ENCODE results near the gene COG5.

Gene COG5

DNA sequence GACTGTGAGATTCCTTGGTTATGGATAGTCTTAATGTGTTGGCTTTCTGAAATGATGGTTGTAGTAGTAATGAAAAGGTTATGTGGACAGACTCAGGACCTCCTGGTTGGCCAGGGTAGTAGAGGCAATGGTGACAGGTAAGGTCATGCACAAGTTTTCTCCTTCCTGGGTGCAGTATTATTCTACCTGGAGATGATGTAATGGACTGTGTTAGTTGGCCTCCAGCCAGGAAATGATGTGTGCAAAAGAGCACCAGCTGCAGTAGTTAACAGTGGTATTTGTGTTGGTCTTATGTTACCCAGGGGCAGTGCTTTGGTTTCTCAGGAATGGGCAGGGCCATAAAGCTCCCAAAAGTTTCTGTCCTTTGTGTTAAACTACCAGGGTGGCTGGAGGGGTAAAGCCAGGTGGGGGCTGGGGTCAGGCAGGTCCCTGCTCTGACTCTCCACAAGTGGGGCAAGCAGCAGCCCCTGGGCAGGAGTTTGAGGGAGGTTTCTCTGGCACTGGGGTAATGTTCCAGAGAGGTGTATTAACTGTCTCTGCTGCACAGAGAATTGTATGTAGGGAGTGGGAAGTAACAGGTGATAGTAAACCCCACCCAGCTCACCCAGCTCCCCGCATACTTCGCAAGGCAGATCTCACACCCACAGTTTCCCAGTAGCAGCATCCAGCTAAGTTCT, 57.6 kb downstream of the COG5 start:
- no peak overlapping the region for H3K18ac ChIP-seq (ENCODE audit: low read depth in 1 of 2, low read length in 2 of 2)
- no peaks in the 10 kb centered on the region for H3K27me3 ChIP-seq (ENCODE audit: control insufficient read depth in 1 of 2, insufficient read depth in 1 of 2, low read length in 2 of 2)
- H3K27ac ChIP-seq (ENCODE audit: low read length, poor library complexity, severe bottlenecking), result no peak overlapping the region
- no peak overlapping the region for H2BK120ac ChIP-seq (ENCODE audit: low read depth, low read length)
- H4K8ac ChIP-seq (ENCODE audit: low read length), result no peak overlapping the region
- H2AFZ ChIP-seq (ENCODE audit: low read depth, low read length), result no peak overlapping the region
- no peak overlapping the region for H3K9ac ChIP-seq (ENCODE audit: low read length)
- H3K36me3 ChIP-seq (ENCODE audit: control insufficient read depth in 1 of 2, insufficient read depth in 2 of 2, low read depth in 1 of 2, low read length in 2 of 2), result peaks cover 4 to 5% of the 10 kb centered on the region in 2 experiments
- no peak overlapping the region for H2BK15ac ChIP-seq (ENCODE audit: low read depth, poor library complexity, severe bottlenecking)
- no peak overlapping the region for H3K4ac ChIP-seq (ENCODE audit: low read depth in 1 of 2, low read length in 2 of 2)
- no peak for DNase-seq
- no peak overlapping the region for H3K4me2 ChIP-seq (ENCODE audit: low read length, poor library complexity, severe bottlenecking)
- H2BK5ac ChIP-seq (ENCODE audit: low read depth, low read length, poor library complexity, severe bottlenecking), result no peak overlapping the region
- H2BK12ac ChIP-seq (ENCODE audit: low read length in 2 of 2), result no peak overlapping the region
- 97% methylated on average over 2 of the region's 2 CpGs for WGBS
- H3K4me3 ChIP-seq (ENCODE audit: insufficient read depth in 1 of 2, low read depth in 1 of 2, low read length in 2 of 2), result no peak overlapping the region
- peaks cover 12% of the 10 kb centered on the region for H3K79me1 ChIP-seq (replicated peaks; ENCODE audit: low read length, poor library complexity, severe bottlenecking)
- H3K23ac ChIP-seq (ENCODE audit: low read length in 2 of 2), result no peak overlapping the region
- H3K14ac ChIP-seq (ENCODE audit: low read length in 2 of 2), result no peak overlapping the region
- H2AK5ac ChIP-seq (ENCODE audit: low read length, severe bottlenecking), result peak overlapping the region; percentile 34
- peaks cover 5% of the 10 kb centered on the region for H3K4me1 ChIP-seq (ENCODE audit: control insufficient read depth, insufficient read depth, low read depth, low read length)
- no peak overlapping the region for H4K91ac ChIP-seq (ENCODE audit: low read length)
- H3K9me3 ChIP-seq (ENCODE audit: control insufficient read depth, low read length), result no peaks in the 10 kb centered on the region

DNA sequence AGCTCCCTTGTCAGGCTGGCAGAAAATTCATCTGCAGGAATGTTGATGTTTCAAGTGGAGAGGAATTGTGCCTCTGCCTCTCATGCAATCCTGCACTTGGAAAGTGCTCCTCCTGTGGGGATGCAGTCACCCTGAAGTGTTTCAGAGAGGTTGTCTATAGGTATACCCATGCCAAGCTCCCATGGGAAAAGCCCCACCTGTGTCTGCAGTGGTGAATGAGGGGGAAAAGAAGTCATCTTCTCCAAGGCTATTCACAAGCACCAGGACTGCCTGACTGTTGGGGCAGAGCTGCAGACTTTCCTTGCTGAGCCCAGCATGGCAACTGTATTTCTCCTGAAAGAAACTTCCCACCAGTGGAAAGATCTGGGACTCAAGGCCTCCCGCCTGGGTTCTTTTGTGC, 58.4 kb downstream of the COG5 start:
- Histone ChIP-seq H3K4me3 (ENCODE audit: insufficient read depth in 1 of 2, low read depth in 1 of 2, low read length in 2 of 2) (no peak overlapping the region), H4K8ac (ENCODE audit: low read length) (no peak overlapping the region), H3K36me3 (ENCODE audit: control insufficient read depth in 1 of 2, insufficient read depth in 2 of 2, low read depth in 1 of 2, low read length in 2 of 2) (peaks cover 4 to 5% of the 10 kb centered on the region in 2 experiments), H3K18ac (ENCODE audit: low read depth in 1 of 2, low read length in 2 of 2) (no peak overlapping the region), H3K27me3 (ENCODE audit: control insufficient read depth in 1 of 2, insufficient read depth in 1 of 2, low read length in 2 of 2) (no peaks in the 10 kb centered on the region), H3K9ac (ENCODE audit: low read length) (no peak overlapping the region), H3K4me1 (ENCODE audit: control insufficient read depth, insufficient read depth, low read depth, low read length) (peaks cover 5% of the 10 kb centered on the region), H3K27ac (ENCODE audit: low read length, poor library complexity, severe bottlenecking) (no peak overlapping the region), H3K9me3 (ENCODE audit: control insufficient read depth, low read length) (no peaks in the 10 kb centered on the region), H2AFZ (ENCODE audit: low read depth, low read length) (no peak overlapping the region), H4K91ac (ENCODE audit: low read length) (no peak overlapping the region), H2AK5ac (ENCODE audit: low read length, severe bottlenecking) (no peak overlapping the region), H3K14ac (ENCODE audit: low read length in 2 of 2) (no peak overlapping the region), H3K4ac (ENCODE audit: low read depth in 1 of 2, low read length in 2 of 2) (no peak overlapping the region), H2BK12ac (ENCODE audit: low read length in 2 of 2) (no peak overlapping the region), H2BK15ac (ENCODE audit: low read depth, poor library complexity, severe bottlenecking) (no peak overlapping the region), H2BK5ac (ENCODE audit: low read depth, low read length, poor library complexity, severe bottlenecking) (no peak overlapping the region), H3K79me1 (replicated peaks; ENCODE audit: low read length, poor library complexity, severe bottlenecking) (peaks cover 12% of the 10 kb centered on the region), H2BK120ac (ENCODE audit: low read depth, low read length) (no peak overlapping the region), H3K4me2 (ENCODE audit: low read length, poor library complexity, severe bottlenecking) (no peak overlapping the region), H3K23ac (ENCODE audit: low read length in 2 of 2) (no peak overlapping the region)
- 94% methylated on average over 1 of the region's 1 CpG for WGBS
- DNase-seq, result no peak

DNA sequence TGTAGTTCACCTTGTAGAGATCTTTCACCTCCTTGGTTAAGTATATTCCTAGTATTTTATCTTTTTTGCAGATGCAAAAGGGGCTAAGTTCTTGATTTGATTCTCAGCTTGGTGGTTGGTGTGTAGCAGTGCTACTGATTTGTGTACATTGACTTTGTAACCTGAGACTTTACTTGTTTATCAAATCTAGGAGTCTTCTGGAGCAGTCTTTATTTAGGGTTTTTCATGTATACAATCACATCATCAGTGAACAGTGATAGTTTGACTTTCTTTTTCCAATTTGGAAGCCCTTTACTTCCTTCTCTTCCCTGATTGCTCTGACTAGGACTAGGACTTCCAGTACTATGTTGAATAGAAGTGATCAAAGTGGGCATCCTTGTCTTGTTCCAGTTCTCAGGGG, 60.0 kb downstream of the COG5 start:
- H3K4me1 ChIP-seq (ENCODE audit: control insufficient read depth, insufficient read depth, low read depth, low read length), result peaks cover 5% of the 10 kb centered on the region
- no peak overlapping the region for H2BK120ac ChIP-seq (ENCODE audit: low read depth, low read length)
- peaks cover 14% of the 10 kb centered on the region for H3K79me1 ChIP-seq (replicated peaks; ENCODE audit: low read length, poor library complexity, severe bottlenecking)
- H2AK5ac ChIP-seq (ENCODE audit: low read length, severe bottlenecking), result no peak overlapping the region
- H4K91ac ChIP-seq (ENCODE audit: low read length), result no peak overlapping the region
- no peak overlapping the region for H4K8ac ChIP-seq (ENCODE audit: low read length)
- H2BK12ac ChIP-seq (ENCODE audit: low read length in 2 of 2), result no peak overlapping the region
- H3K27me3 ChIP-seq (ENCODE audit: control insufficient read depth in 1 of 2, insufficient read depth in 1 of 2, low read length in 2 of 2), result no peaks in the 10 kb centered on the region
- H3K36me3 ChIP-seq (ENCODE audit: control insufficient read depth in 1 of 2, insufficient read depth in 2 of 2, low read depth in 1 of 2, low read length in 2 of 2), result peaks cover 4 to 5% of the 10 kb centered on the region in 2 experiments
- no peak overlapping the region for H2AFZ ChIP-seq (ENCODE audit: low read depth, low read length)
- H3K4ac ChIP-seq (ENCODE audit: low read depth in 1 of 2, low read length in 2 of 2), result no peak overlapping the region
- no peak overlapping the region for H3K9ac ChIP-seq (ENCODE audit: low read length)
- H3K23ac ChIP-seq (ENCODE audit: low read length in 2 of 2), result no peak overlapping the region
- H3K9me3 ChIP-seq (ENCODE audit: control insufficient read depth, low read length), result no peaks in the 10 kb centered on the region
- peak; percentile 36 for DNase-seq
- no peak overlapping the region for H2BK5ac ChIP-seq (ENCODE audit: low read depth, low read length, poor library complexity, severe bottlenecking)
- no peak overlapping the region for H3K18ac ChIP-seq (ENCODE audit: low read depth in 1 of 2, low read length in 2 of 2)
- H3K4me2 ChIP-seq (ENCODE audit: low read length, poor library complexity, severe bottlenecking), result no peak overlapping the region
- no peak overlapping the region for H2BK15ac ChIP-seq (ENCODE audit: low read depth, poor library complexity, severe bottlenecking)
- H3K14ac ChIP-seq (ENCODE audit: low read length in 2 of 2), result no peak overlapping the region
- no peak overlapping the region for H3K4me3 ChIP-seq (ENCODE audit: insufficient read depth in 1 of 2, low read depth in 1 of 2, low read length in 2 of 2)
- no peak overlapping the region for H3K27ac ChIP-seq (ENCODE audit: low read length, poor library complexity, severe bottlenecking)

DNA sequence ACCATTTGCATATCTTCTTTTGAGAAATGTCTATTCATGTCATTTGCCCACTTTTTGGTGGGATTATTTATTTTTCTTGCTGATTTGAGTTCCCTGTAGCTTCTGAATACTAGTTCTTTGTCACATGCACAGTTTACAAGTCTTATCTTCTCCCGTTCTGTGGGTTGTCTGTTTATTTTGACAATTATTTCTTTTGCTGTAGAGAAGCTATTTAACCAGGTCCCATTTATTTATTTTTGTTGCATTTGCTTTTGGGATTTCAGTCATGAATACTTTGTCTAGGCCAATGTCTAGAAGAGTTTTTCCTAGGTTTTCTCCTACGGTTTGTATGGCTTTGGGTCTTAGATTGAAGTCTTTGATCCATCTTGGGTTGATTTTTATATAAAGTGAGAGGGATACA, 60.9 kb downstream of the COG5 start:
- H3K9me3 ChIP-seq (ENCODE audit: control insufficient read depth, low read length), result no peaks in the 10 kb centered on the region
- H4K91ac ChIP-seq (ENCODE audit: low read length), result no peak overlapping the region
- no peak overlapping the region for H2BK5ac ChIP-seq (ENCODE audit: low read depth, low read length, poor library complexity, severe bottlenecking)
- H3K14ac ChIP-seq (ENCODE audit: low read length in 2 of 2), result no peak overlapping the region
- H3K4me2 ChIP-seq (ENCODE audit: low read length, poor library complexity, severe bottlenecking), result no peak overlapping the region
- H3K27ac ChIP-seq (ENCODE audit: low read length, poor library complexity, severe bottlenecking), result no peak overlapping the region
- H2BK15ac ChIP-seq (ENCODE audit: low read depth, poor library complexity, severe bottlenecking), result no peak overlapping the region
- no peak overlapping the region for H3K4me3 ChIP-seq (ENCODE audit: insufficient read depth in 1 of 2, low read depth in 1 of 2, low read length in 2 of 2)
- H2BK12ac ChIP-seq (ENCODE audit: low read length in 2 of 2), result no peak overlapping the region
- peaks cover 14% of the 10 kb centered on the region for H3K79me1 ChIP-seq (replicated peaks; ENCODE audit: low read length, poor library complexity, severe bottlenecking)
- H2AFZ ChIP-seq (ENCODE audit: low read depth, low read length), result no peak overlapping the region
- no peak for DNase-seq
- H3K36me3 ChIP-seq (ENCODE audit: control insufficient read depth in 1 of 2, insufficient read depth in 2 of 2, low read depth in 1 of 2, low read length in 2 of 2), result peaks cover 4 to 5% of the 10 kb centered on the region in 2 experiments
- no peak overlapping the region for H3K18ac ChIP-seq (ENCODE audit: low read depth in 1 of 2, low read length in 2 of 2)
- H4K8ac ChIP-seq (ENCODE audit: low read length), result no peak overlapping the region
- H3K4ac ChIP-seq (ENCODE audit: low read depth in 1 of 2, low read length in 2 of 2), result no peak overlapping the region
- H3K9ac ChIP-seq (ENCODE audit: low read length), result no peak overlapping the region
- peaks cover 5% of the 10 kb centered on the region for H3K4me1 ChIP-seq (ENCODE audit: control insufficient read depth, insufficient read depth, low read depth, low read length)
- no peak overlapping the region for H3K23ac ChIP-seq (ENCODE audit: low read length in 2 of 2)
- no peak overlapping the region for H2AK5ac ChIP-seq (ENCODE audit: low read length, severe bottlenecking)
- WGBS, result 76% methylated on average over 1 of the region's 2 CpGs
- no peaks in the 10 kb centered on the region for H3K27me3 ChIP-seq (ENCODE audit: control insufficient read depth in 1 of 2, insufficient read depth in 1 of 2, low read length in 2 of 2)
- H2BK120ac ChIP-seq (ENCODE audit: low read depth, low read length), result no peak overlapping the region

Measured in mesenchymal stem cell (in vitro differentiated cells and primary cell).